GM19397 (cell line): ENCODE results near the gene GAS2L1.

Experiments
- ATAC-seq: cut with Tn5 transposase; IDR thresholded peaks from one replicate; pipeline ENCODE4 v1.9.1; 2021; ENCODE audit warnings: mild to moderate bottlenecking, moderate library complexity; ENCODE audit not compliant: unreplicated experiment

Gene GAS2L1

GRCh38 chr22:29325785-29326315, 19.4 kb downstream of the GAS2L1 start:
- ATAC-seq = no peak

- ATAC-seq = no peak
These were observed 20.0 kb downstream of the GAS2L1 start for GRCh38 chr22:29326481-29326880.

- ATAC-seq = no peak
These were observed 20.8 kb downstream of the GAS2L1 start for GRCh38 chr22:29327089-29327764.

GRCh38 chr22:29328055-29328454, 21.6 kb downstream of the GAS2L1 start:
- ATAC-seq = no peak

GRCh38 chr22:29328566-29329500, 22.4 kb downstream of the GAS2L1 start:
- ATAC-seq = no peak

- no peak for ATAC-seq
These were observed 23.1 kb downstream of the GAS2L1 start for GRCh38 chr22:29329581-29329980.

GRCh38 chr22:29330291-29330690, 23.8 kb downstream of the GAS2L1 start:
- no peak for ATAC-seq

- ATAC-seq = no peak
These were observed 24.3 kb downstream of the GAS2L1 start for GRCh38 chr22:29330753-29331152.

- ATAC-seq = no peak
These were observed 24.8 kb downstream of the GAS2L1 start for GRCh38 chr22:29331213-29331612.

- ATAC-seq = no peak
These were observed 25.3 kb downstream of the GAS2L1 start for GRCh38 chr22:29331658-29332300.

- no peak for ATAC-seq
These were observed 26.5 kb downstream of the GAS2L1 start for GRCh38 chr22:29332886-29333496.

- no peak for ATAC-seq
These were observed 27.7 kb downstream of the GAS2L1 start for GRCh38 chr22:29334148-29334547.

- ATAC-seq = no peak
These were observed 28.4 kb downstream of the GAS2L1 start for GRCh38 chr22:29334696-29335344.

- no peak for ATAC-seq
These were observed 29.2 kb downstream of the GAS2L1 start for GRCh38 chr22:29335656-29336055.

GRCh38 chr22:29336751-29337490, 30.5 kb downstream of the GAS2L1 start:
- no peak for ATAC-seq

GRCh38 chr22:29337631-29338284, 31.3 kb downstream of the GAS2L1 start:
- no peak for ATAC-seq

- no peak for ATAC-seq
These were observed 31.9 kb downstream of the GAS2L1 start for GRCh38 chr22:29338398-29338797.

GRCh38 chr22:29339381-29340235, 33.2 kb downstream of the GAS2L1 start:
- no peak for ATAC-seq
